Neural progenitor cell (in vitro differentiated cells): ENCODE data around the gene ATAD3A.

Experiments
- CTCF ChIP-seq: fragments of 200-600 bp; sonication (generic); IDR thresholded peaks from 2 replicates; pipeline ENCODE4 v1.5.1; 2017; ENCODE audit warnings: antibody characterized with exemption, mild to moderate bottlenecking
- EZH2 ChIP-seq: fragments of 200-600 bp; sonication (generic); IDR thresholded peaks from 2 replicates; pipeline ENCODE4 v1.6.1; 2017; ENCODE audit warnings: antibody characterized with exemption, mild to moderate bottlenecking, moderate library complexity
- EZH2phosphoT487 ChIP-seq: fragments of 200-600 bp; sonication (generic); IDR thresholded peaks from 2 replicates; pipeline ENCODE4 v1.6.1; 2017; ENCODE audit warnings: antibody characterized with exemption

- TF ChIP-seq CTCF (no peak), EZH2 (no peak), EZH2phosphoT487 (no peak)
Measured at GRCh38 chr1:1517973-1518620, 6.1 kb downstream of the ATAD3A start.
